Nephron (organoid): ENCODE measurements around the gene EMID1.

Experiments used
- H3K27ac Mint-ChIP-seq, 3 experiments: 2 replicates each; pipeline ENCODE4 v1.8.0; 2020; ENCODE audit warnings: mixed read lengths in 3 of 3, mild to moderate bottlenecking in 2 of 3, moderate library complexity in 1 of 3
- H3K27me3 Mint-ChIP-seq: 2 replicates; pipeline ENCODE4 v1.8.0; 2021; ENCODE audit warnings: low read depth, mild to moderate bottlenecking, moderate library complexity, mixed read lengths
- H3K36me3 Mint-ChIP-seq: 2 replicates; pipeline ENCODE4 v1.8.0; 2020; ENCODE audit warnings: low read depth, mixed read lengths
- H3K4me1 Mint-ChIP-seq: 2 replicates; pipeline ENCODE4 v1.8.0; 2020; ENCODE audit warnings: mixed read lengths
- H3K4me3 Mint-ChIP-seq, 3 experiments: 2 replicates each; pipeline ENCODE4 v1.8.0; 2020; ENCODE audit warnings: mild to moderate bottlenecking in 3 of 3, mixed read lengths in 3 of 3, moderate library complexity in 2 of 3
- H3K9me3 Mint-ChIP-seq: 2 replicates; pipeline ENCODE4 v1.8.0; 2020; ENCODE audit warnings: mixed read lengths
- TF ChIP-seq, protein P1 (sequence below), 3 experiments: fragments of 200-600 bp; sonication (generic); IDR thresholded peaks; one replicate each; pipeline ENCODE4 v1.5.0; 2021; ENCODE audit warnings: antibody characterized with exemption in 3 of 3; ENCODE audit not compliant: unreplicated experiment in 3 of 3

The EMID1 gene

DNA sequence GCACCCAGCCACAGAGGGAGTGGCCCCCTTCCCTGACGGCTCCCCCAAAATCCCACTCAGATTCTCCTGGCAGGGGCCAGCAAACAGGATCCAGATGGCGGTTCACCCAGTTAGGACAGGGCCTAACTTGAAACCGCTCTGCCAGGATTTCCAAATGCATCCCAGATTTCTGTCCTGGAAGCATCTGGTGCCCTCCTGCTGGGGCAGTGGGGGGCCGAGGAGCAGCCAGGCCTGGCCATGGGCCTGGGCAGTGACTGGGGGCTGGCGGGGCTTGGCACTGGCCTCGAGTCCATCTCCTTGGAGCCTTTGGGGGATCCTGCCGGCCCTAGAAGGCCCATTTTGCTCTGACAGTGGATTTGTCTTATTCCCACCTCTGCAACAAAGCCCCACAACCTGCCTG lies 17.9 kb upstream of the EMID1 start:
- Mint-ChIP-seq H3K27me3 (peaks cover 3% of the 10 kb centered on the region), H3K4me1 (peaks cover 25% of the 10 kb centered on the region)

DNA sequence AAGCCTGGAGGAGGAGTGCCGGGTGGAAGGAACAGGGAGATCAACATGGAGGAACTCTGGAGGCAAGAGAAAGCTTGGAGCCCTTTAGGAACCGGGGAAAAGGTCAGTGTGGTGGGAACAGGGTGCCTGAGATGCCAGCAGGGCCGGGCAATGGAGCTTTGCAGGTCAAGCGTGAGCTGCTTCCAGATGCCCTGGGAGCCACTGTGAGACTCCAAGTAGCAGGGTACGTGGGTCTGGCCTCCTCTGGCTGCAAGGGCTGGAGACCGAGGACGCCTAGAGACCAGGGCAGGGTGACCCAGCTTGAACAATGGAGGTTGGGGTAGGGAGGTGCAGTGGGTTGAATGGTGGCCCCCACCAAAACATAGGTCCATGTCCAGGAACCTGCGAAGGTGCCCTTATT lies 15.6 kb upstream of the EMID1 start:
- H3K4me1 Mint-ChIP-seq: peaks cover 20% of the 10 kb centered on the region
- no peak overlapping the region for H3K27ac Mint-ChIP-seq
- no peak overlapping the region for H3K4me3 Mint-ChIP-seq
- no peaks in the 10 kb centered on the region for H3K9me3 Mint-ChIP-seq
- TF ChIP-seq, protein P1, sequence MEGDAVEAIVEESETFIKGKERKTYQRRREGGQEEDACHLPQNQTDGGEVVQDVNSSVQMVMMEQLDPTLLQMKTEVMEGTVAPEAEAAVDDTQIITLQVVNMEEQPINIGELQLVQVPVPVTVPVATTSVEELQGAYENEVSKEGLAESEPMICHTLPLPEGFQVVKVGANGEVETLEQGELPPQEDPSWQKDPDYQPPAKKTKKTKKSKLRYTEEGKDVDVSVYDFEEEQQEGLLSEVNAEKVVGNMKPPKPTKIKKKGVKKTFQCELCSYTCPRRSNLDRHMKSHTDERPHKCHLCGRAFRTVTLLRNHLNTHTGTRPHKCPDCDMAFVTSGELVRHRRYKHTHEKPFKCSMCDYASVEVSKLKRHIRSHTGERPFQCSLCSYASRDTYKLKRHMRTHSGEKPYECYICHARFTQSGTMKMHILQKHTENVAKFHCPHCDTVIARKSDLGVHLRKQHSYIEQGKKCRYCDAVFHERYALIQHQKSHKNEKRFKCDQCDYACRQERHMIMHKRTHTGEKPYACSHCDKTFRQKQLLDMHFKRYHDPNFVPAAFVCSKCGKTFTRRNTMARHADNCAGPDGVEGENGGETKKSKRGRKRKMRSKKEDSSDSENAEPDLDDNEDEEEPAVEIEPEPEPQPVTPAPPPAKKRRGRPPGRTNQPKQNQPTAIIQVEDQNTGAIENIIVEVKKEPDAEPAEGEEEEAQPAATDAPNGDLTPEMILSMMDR (IDR thresholded peaks at IDR 0.05; ENCODE audit: unreplicated experiment in 3 of 3): no peak
- no peaks in the 10 kb centered on the region for H3K36me3 Mint-ChIP-seq
- peaks cover 3% of the 10 kb centered on the region for H3K27me3 Mint-ChIP-seq

More for the DNA sequence above, 17.9 kb upstream of the EMID1 start:
- Mint-ChIP-seq H3K9me3 (no peaks in the 10 kb centered on the region), H3K36me3 (no peaks in the 10 kb centered on the region), H3K27ac (peak overlapping the region in 1 of 3 experiments; percentile 48), H3K4me3 (no peak overlapping the region)
- TF ChIP-seq, protein P1 (IDR thresholded peaks at IDR 0.05; ENCODE audit: unreplicated experiment in 3 of 3): no peak

DNA sequence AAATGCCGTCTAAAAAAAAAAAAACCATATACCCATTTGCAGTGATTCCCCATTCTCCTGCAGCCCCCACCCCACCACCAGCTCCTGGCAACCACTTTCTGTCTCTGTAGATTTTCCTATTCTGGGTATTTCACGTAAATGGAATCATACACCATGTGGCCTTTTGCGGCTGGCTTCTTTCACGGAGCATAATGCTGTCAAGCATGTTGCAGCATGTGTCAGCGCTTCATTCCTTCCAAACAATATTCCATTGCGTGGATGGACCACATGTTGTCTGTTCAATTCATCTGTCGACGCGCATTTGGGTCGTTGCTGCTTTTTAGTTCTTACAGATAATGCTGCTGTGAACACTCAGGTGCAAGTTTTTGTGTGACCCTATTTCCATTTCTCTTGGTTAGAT lies 14.8 kb upstream of the EMID1 start:
- H3K36me3 Mint-ChIP-seq: no peaks in the 10 kb centered on the region
- no peaks in the 10 kb centered on the region for H3K9me3 Mint-ChIP-seq
- H3K27me3 Mint-ChIP-seq: peaks cover 3% of the 10 kb centered on the region
- TF ChIP-seq, protein P1 (IDR thresholded peaks at IDR 0.05; ENCODE audit: unreplicated experiment in 3 of 3): no peak
- no peak overlapping the region for H3K4me3 Mint-ChIP-seq
- peaks cover 24% of the 10 kb centered on the region for H3K4me1 Mint-ChIP-seq
- H3K27ac Mint-ChIP-seq: no peak overlapping the region

GRCh38 chr22:29193021-29193420 lies 12.7 kb upstream of the EMID1 start:
- TF ChIP-seq, protein P1 (IDR thresholded peaks at IDR 0.05; ENCODE audit: unreplicated experiment in 3 of 3): no peak
- H3K27ac Mint-ChIP-seq: peak overlapping the region in 2 of 3 experiments; percentile 2 to 61
- H3K27me3 Mint-ChIP-seq: peaks cover 5% of the 10 kb centered on the region
- peaks cover 24% of the 10 kb centered on the region for H3K4me1 Mint-ChIP-seq
- no peaks in the 10 kb centered on the region for H3K9me3 Mint-ChIP-seq
- H3K4me3 Mint-ChIP-seq: no peak overlapping the region
- H3K36me3 Mint-ChIP-seq: no peaks in the 10 kb centered on the region

DNA sequence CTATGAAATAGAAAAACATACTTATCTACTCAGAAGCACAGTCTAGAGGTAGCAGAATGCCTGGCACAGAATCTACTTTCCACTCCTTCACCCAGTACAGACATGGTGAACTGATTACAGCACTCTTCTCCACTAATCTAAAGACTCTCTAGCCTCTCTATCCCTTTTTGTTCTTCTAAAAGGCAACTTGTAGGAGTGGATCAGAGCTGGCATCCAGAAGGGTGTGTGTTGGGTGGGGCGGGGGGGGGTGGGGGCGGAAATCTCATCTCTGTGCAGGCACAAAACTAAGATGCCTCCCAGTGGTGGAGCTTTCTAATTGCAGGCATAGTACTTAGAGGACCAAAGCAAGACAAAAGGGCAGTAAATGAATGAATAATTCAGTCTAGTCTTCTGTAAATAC lies 11.5 kb upstream of the EMID1 start:
- Mint-ChIP-seq H3K9me3 (no peaks in the 10 kb centered on the region), H3K27me3 (peaks cover 7% of the 10 kb centered on the region), H3K4me3 (no peak overlapping the region), H3K36me3 (no peaks in the 10 kb centered on the region), H3K4me1 (peaks cover 19% of the 10 kb centered on the region), H3K27ac (no peak overlapping the region)
- TF ChIP-seq, protein P1 (IDR thresholded peaks at IDR 0.05; ENCODE audit: unreplicated experiment in 3 of 3): no peak

- peaks cover 4% of the 10 kb centered on the region for H3K27me3 Mint-ChIP-seq
- H3K4me1 Mint-ChIP-seq: peaks cover 19% of the 10 kb centered on the region
- no peaks in the 10 kb centered on the region for H3K36me3 Mint-ChIP-seq
- no peaks in the 10 kb centered on the region for H3K9me3 Mint-ChIP-seq
- H3K4me3 Mint-ChIP-seq: no peak overlapping the region
- TF ChIP-seq, protein P1 (IDR thresholded peaks at IDR 0.05; ENCODE audit: unreplicated experiment in 3 of 3): no peak
- H3K27ac Mint-ChIP-seq: no peak overlapping the region
Observed at GRCh38 chr22:29195118-29195963, 10.4 kb upstream of the EMID1 start.
